NCI-H2081 (cell line): ENCODE measurements around the gene SHLD2.
"Not testable (repeated sequence)": the region's sequence is repeated elsewhere in the genome, so short reads cannot be mapped to it uniquely, and the experiment has no call there.

Experiments used
- DNase-seq, 2 experiments: peaks; one replicate each; lab custom pipeline; 2025; lab: John Stamatoyannopoulos, UW

The SHLD2 gene

GRCh38 chr10:87216120-87216519 lies 121.1 kb downstream of the SHLD2 start:
- not testable (repeated sequence) for DNase-seq

GRCh38 chr10:87219370-87219769 lies 124.4 kb downstream of the SHLD2 start:
- not testable (repeated sequence) for DNase-seq

- not testable (repeated sequence) for DNase-seq
Observed at GRCh38 chr10:87222789-87223188, 127.8 kb downstream of the SHLD2 start.

GRCh38 chr10:87225148-87225547 lies 130.1 kb downstream of the SHLD2 start, which contains the start of gene NUTM2A:
Gene NUTM2A, plus strand, starts transcription at chr10:87225448. Its CDS starts 383 bp downstream, at chr10:87225831.
- DNase-seq, result not testable (repeated sequence)

- DNase-seq, result not testable (repeated sequence)
Observed at GRCh38 chr10:87228247-87228646, 133.2 kb downstream of the SHLD2 start.

- DNase-seq, result not testable (repeated sequence)
Observed at GRCh38 chr10:87229211-87229610, 134.2 kb downstream of the SHLD2 start.

GRCh38 chr10:87234854-87235253 lies 139.8 kb downstream of the SHLD2 start:
- not testable (repeated sequence) for DNase-seq

GRCh38 chr10:87237244-87237643 lies 142.2 kb downstream of the SHLD2 start:
- not testable (repeated sequence) for DNase-seq

GRCh38 chr10:87239346-87239808 lies 144.4 kb downstream of the SHLD2 start:
- not testable (repeated sequence) for DNase-seq
